GM12891 (cell line): Measurements from ENCODE around the gene RANBP1. TPM values are rescaled to one million over a fixed set of nuclear protein-coding genes. Genes with fewer than 3 reads are reported as not detected.
"Not testable (repeated sequence)": the region's sequence is repeated elsewhere in the genome, so short reads cannot be mapped to it uniquely, and the experiment has no call there.

Experiments
- DNase-seq: peaks from one replicate; pipeline ENCODE4 v3.0.0; 2011; ENCODE audit warnings: low spot score; ENCODE audit not compliant: insufficient read length
- FAIRE-seq: peaks from 2 replicates; lab custom pipeline; 2011; peaks lifted over from hg19 to GRCh38; lab: Jason Lieb, UNC
- PAX5 ChIP-seq: IDR thresholded peaks from 2 replicates; pipeline ENCODE4 v1.6.1; 2011; ENCODE audit warnings: low read length, moderate library complexity, mild to moderate bottlenecking; ENCODE audit not compliant: insufficient read depth, severe bottlenecking
- POLR2A ChIP-seq: IDR thresholded peaks from 2 replicates; pipeline ENCODE4 v1.6.1; 2011; ENCODE audit warnings: low read depth, low read length, control low read depth
- POLR2AphosphoS5 ChIP-seq: IDR thresholded peaks from 2 replicates; pipeline ENCODE4 v1.6.1; 2011; ENCODE audit warnings: low read depth, low read length, control low read depth
- POU2F2 ChIP-seq: IDR thresholded peaks from 2 replicates; pipeline ENCODE4 v1.6.1; 2011; ENCODE audit warnings: low read depth, mild to moderate bottlenecking, control low read depth, low read length, moderate library complexity
- SPI1 ChIP-seq: IDR thresholded peaks from 2 replicates; pipeline ENCODE4 v1.6.1; 2011; ENCODE audit warnings: low read depth, low read length, control low read depth
- TAF1 ChIP-seq: IDR thresholded peaks from 2 replicates; pipeline ENCODE4 v1.6.1; 2011; ENCODE audit warnings: low read depth, low read length, control low read depth
- polyA plus RNA-seq: library from polyadenylated mRNA; unstranded; fragments of >200 nt; gene quantifications from one replicate; pipeline ENCODE4 v1.2.1, GENCODE V29; 2012; ENCODE audit warnings: low read depth, missing spikeins, inconsistent platforms; ENCODE audit not compliant: missing spikeins

Gene RANBP1
- polyA plus RNA-seq: 168 TPM

GRCh38 chr22:20115691-20116375 lies at the start of gene RANBP1:
RANBP1 (plus strand) TSS chr22:20116104; CDS start chr22:20116185, 81 bp downstream.
- no peak for TF ChIP-seq SPI1
- no peak for TF ChIP-seq PAX5
- TF ChIP-seq POLR2A: peak; percentile 28; the same call in 1 of the 2 replicates
- TF ChIP-seq POU2F2: no peak
- no peak for TF ChIP-seq POLR2AphosphoS5
- FAIRE-seq: no peak
- DNase-seq: no peak

DNA sequence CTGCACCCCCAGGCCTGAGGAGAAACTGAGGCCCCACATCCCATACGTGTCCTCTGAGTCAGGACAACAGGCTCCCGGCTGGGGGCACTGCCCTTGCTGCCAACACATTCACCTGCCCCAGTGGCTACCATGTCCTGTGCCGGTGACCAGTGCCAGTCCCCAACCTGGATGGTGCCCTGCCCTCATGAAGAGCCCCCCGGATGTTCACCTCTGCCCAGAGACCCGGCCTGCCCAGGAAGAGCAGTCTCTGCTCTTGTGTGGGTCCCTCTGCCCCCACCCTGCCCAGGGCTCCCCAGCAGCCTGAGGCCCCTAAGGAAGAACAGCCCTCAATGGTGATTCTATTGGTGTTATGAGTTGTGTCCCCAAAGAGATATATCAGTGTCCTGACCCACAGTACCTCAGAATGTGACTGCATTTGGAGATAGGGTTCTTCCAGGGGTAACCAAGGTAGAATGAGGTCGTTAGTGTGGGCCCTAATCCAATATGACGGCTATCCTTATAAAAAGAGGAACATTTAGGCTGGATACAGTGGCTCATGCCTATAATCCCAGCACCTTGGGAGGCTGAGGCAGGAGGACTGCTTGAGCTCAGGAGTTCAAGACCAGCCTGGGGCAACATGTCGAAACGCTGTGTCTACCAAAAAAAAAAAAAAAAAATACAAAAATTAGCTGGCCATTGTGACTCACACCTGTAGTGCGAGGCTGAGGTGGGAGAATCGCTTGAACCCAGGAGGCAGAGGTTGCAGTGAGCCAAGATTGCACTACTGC lies 49.1 kb upstream of the RANBP1 start:
- FAIRE-seq (no peak), DNase-seq (no peak)
- TF ChIP-seq PAX5 (no peak), TAF1 (no peak), POLR2A (no peak), SPI1 (no peak), POLR2AphosphoS5 (no peak), POU2F2 (no peak)

- not testable (repeated sequence) for FAIRE-seq, DNase-seq
Observed at GRCh38 chr22:20067384-20067682, 48.6 kb upstream of the RANBP1 start.

DNA sequence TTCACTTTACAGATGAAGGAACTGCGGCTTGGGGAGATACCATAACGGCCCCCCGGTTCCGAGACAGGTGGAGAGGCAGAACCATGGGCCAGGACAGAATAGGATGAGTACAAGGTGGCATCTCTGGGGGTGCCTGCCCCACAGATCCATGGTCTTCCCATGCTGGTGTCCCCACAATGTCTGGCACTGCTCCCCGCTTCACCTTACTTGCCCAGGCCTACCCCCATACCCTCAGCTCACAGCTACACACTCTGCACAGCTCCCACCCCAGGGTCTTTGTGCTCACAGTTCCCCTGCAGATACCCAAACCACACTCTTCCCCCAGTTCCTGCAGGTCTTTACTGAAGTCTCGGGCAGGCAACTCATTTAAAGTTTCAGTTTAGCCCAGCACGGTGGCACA lies 47.3 kb upstream of the RANBP1 start:
- DNase-seq (no peak), FAIRE-seq (no peak)
- TF ChIP-seq PAX5 (no peak), TAF1 (no peak), POLR2AphosphoS5 (no peak), POLR2A (no peak), SPI1 (no peak), POU2F2 (no peak)

GRCh38 chr22:20069331-20070042 lies 46.4 kb upstream of the RANBP1 start:
- FAIRE-seq (no peak), DNase-seq (no peak)
- TF ChIP-seq POLR2A (no peak), TAF1 (no peak), PAX5 (no peak), POLR2AphosphoS5 (no peak), SPI1 (no peak), POU2F2 (no peak)

- FAIRE-seq (no peak), DNase-seq (no peak)
- no peak for TF ChIP-seq PAX5
- TF ChIP-seq POU2F2: no peak
- TF ChIP-seq POLR2AphosphoS5: no peak
- no peak for TF ChIP-seq SPI1
- no peak for TF ChIP-seq POLR2A
- TF ChIP-seq TAF1: no peak
Observed at GRCh38 chr22:20071524-20071972, 44.4 kb upstream of the RANBP1 start.

GRCh38 chr22:20076627-20077172 lies 39.2 kb upstream of the RANBP1 start:
- no peak for DNase-seq
- TF ChIP-seq SPI1 (no peak), POLR2A (no peak), PAX5 (no peak), POLR2AphosphoS5 (no peak), TAF1 (no peak), POU2F2 (no peak)
- FAIRE-seq: no peak

GRCh38 chr22:20079745-20080444 lies 36.0 kb upstream of the RANBP1 start, which contains the start of gene DGCR8:
DGCR8 (plus strand) TSS chr22:20080241; CDS start chr22:20085964, 5,723 bp downstream.
- TF ChIP-seq POLR2AphosphoS5: no peak
- no peak for TF ChIP-seq PAX5
- TF ChIP-seq POLR2A: no peak; the same call in 1 of the 2 replicates
- no peak for TF ChIP-seq SPI1
- no peak for TF ChIP-seq TAF1
- TF ChIP-seq POU2F2: no peak
- peak; percentile 98 for DNase-seq
- FAIRE-seq: peak; percentile 92

DNA sequence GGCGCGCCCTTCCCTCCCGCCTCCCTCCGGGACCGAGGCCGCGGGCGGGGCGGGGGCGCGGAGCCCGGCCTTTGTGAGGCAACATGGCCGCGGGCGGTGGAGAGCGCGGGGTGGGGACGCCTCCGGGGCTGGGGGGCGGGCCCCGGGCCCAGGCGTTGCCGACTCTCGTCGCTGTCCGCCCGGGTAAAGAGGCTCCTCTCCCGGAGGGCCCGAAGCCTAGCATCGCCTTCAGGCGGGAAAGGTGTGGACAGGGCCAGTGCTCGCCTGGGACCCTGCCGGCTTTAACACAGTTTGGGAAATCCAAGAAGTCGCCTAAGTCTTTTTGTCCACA lies 35.5 kb upstream of the RANBP1 start:
- FAIRE-seq (no peak), DNase-seq (peak; percentile 89)
- TF ChIP-seq PAX5 (no peak), POLR2A (no peak), TAF1 (no peak), POU2F2 (no peak), POLR2AphosphoS5 (no peak), SPI1 (no peak)
